Smooth muscle cell (in vitro differentiated cells): ENCODE results near the gene TNRC6C. TPM values are rescaled to one million over a fixed set of nuclear protein-coding genes. Genes with fewer than 3 reads are reported as not detected.

Experiments used
- DNase-seq: peaks from one replicate; lab custom pipeline; 2025; ENCODE audit not compliant: unreplicated experiment; lab: John Stamatoyannopoulos, UW
- H2AFZ ChIP-seq: fragments of 200-600 bp; sonication (generic); 2 replicates; pipeline ENCODE4 v1.6.0; 2016; ENCODE audit warnings: antibody characterized with exemption, low read depth, mild to moderate bottlenecking
- H3F3A ChIP-seq: fragments of 200-600 bp; sonication (generic); 2 replicates; pipeline ENCODE4 v1.6.0; 2017; ENCODE audit warnings: antibody characterized with exemption, low read depth
- H3K27ac ChIP-seq: fragments of 200-600 bp; sonication (generic); 2 replicates; pipeline ENCODE4 v1.5.1; 2016; ENCODE audit warnings: low read depth, mild to moderate bottlenecking
- H3K27me3 ChIP-seq: fragments of 200-600 bp; sonication (generic); 2 replicates; pipeline ENCODE4 v1.6.1; 2016; ENCODE audit warnings: low read depth, mild to moderate bottlenecking
- H3K36me3 ChIP-seq: fragments of 200-600 bp; sonication (generic); 2 replicates; pipeline ENCODE4 v1.5.1; 2016; ENCODE audit warnings: low read depth
- H3K4me1 ChIP-seq: fragments of 200-600 bp; sonication (generic); 2 replicates; pipeline ENCODE4 v1.5.1; 2016; ENCODE audit warnings: low read depth
- H3K4me2 ChIP-seq: fragments of 200-600 bp; sonication (generic); 2 replicates; pipeline ENCODE4 v1.6.0; 2016; ENCODE audit warnings: mild to moderate bottlenecking
- H3K4me3 ChIP-seq: fragments of 200-600 bp; sonication (generic); 2 replicates; pipeline ENCODE4 v1.5.1; 2016; ENCODE audit warnings: mild to moderate bottlenecking
- H3K79me2 ChIP-seq: fragments of 200-600 bp; sonication (generic); 2 replicates; pipeline ENCODE4 v1.6.0; 2016; ENCODE audit warnings: low read depth, mild to moderate bottlenecking
- H3K9ac ChIP-seq: fragments of 200-600 bp; sonication (generic); 2 replicates; pipeline ENCODE4 v1.6.0; 2016; ENCODE audit warnings: low read depth
- H3K9me3 ChIP-seq: fragments of 200-600 bp; sonication (generic); replicated peaks from 2 replicates; pipeline ENCODE4 v1.5.1; 2016; ENCODE audit warnings: low read depth
- H4K20me1 ChIP-seq: fragments of 200-600 bp; sonication (generic); 2 replicates; pipeline ENCODE4 v1.6.0; 2016; ENCODE audit warnings: low read depth
- WGBS: methylation state at CpG from one replicate; pipeline ENCODE4 v1.1.7; 2016; ENCODE audit warnings: low lambda C conversion rate; 5-methylcytosine and 5-hydroxymethylcytosine counted together
- polyA plus RNA-seq: library from polyadenylated mRNA; unstranded; fragments of >200 nt; fragmentation: Nextera tagmentation; extraction: Ambion mirVana; gene quantifications from 2 replicates; pipeline ENCODE4 v1.2.1, GENCODE V29; 2016
- total RNA-seq: library from RNA; depleted of rRNA; stranded (reverse); fragments of >200 nt; gene quantifications from 2 replicates; pipeline ENCODE4 v1.2.3, GENCODE V29; 2014
- TF ChIP-seq, protein P1 (sequence below): fragments of 200-600 bp; sonication (generic); IDR thresholded peaks from 2 replicates; pipeline ENCODE4 v1.5.1; 2017; ENCODE audit warnings: borderline replicate concordance, mild to moderate bottlenecking, antibody characterized with exemption; ENCODE audit not compliant: insufficient read depth, poor library complexity, severe bottlenecking

TNRC6C gene
- total and polyA plus RNA-seq, 2 experiments from 2014 or later, result 2.4 to 3.9 TPM

DNA sequence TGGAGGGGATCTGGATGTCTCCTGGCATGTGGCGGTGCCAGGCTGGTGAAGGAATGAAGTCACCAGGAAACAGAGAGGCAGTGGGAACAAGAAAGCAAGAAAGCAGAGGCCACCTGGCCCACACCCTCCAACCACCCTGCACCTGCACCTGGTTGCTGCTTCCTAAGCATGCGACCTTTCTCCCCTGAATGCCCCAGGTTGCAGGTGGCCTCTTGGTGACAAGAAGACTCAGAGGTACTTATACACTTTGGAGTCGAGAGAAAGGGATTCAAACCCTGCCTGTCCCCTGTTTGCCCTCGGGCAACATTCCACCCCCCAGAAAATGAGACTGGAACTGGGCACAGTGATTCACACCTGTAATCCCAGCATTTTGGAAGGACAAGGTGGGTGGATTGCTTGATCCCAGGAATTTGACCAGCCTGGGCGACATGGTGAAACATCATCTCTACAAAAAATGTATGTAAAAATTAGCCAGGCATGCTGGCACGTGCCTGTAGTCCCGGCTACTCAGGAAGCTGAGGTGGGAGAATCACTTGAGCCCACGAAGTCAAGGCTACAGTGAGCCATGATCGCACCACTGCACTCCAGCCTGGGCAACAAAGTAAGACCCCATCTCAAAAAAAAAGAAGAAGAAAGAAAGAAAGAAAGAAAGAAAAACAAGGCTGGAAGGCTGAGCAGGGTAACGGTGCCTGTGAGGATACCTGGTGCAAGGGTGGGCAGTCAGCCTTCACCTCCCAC lies 34.6 kb upstream of the TNRC6C start:
- Histone ChIP-seq H3K79me2 (no peaks in the 10 kb centered on the region), H3K4me2 (no peak overlapping the region), H3K27me3 (peaks cover 57% of the 10 kb centered on the region), H3K27ac (no peak overlapping the region), H3K4me3 (no peak overlapping the region), H3F3A (peaks cover 5% of the 10 kb centered on the region), H3K4me1 (peaks cover 23% of the 10 kb centered on the region), H3K9me3 (no peaks in the 10 kb centered on the region), H3K9ac (no peak overlapping the region), H4K20me1 (peaks cover 5% of the 10 kb centered on the region), H2AFZ (no peak overlapping the region), H3K36me3 (no peaks in the 10 kb centered on the region)
- TF ChIP-seq, protein P1, sequence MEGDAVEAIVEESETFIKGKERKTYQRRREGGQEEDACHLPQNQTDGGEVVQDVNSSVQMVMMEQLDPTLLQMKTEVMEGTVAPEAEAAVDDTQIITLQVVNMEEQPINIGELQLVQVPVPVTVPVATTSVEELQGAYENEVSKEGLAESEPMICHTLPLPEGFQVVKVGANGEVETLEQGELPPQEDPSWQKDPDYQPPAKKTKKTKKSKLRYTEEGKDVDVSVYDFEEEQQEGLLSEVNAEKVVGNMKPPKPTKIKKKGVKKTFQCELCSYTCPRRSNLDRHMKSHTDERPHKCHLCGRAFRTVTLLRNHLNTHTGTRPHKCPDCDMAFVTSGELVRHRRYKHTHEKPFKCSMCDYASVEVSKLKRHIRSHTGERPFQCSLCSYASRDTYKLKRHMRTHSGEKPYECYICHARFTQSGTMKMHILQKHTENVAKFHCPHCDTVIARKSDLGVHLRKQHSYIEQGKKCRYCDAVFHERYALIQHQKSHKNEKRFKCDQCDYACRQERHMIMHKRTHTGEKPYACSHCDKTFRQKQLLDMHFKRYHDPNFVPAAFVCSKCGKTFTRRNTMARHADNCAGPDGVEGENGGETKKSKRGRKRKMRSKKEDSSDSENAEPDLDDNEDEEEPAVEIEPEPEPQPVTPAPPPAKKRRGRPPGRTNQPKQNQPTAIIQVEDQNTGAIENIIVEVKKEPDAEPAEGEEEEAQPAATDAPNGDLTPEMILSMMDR, result no peak
- 85% methylated on average over 9 of the region's 10 CpGs for WGBS
- DNase-seq, result no peak

DNA sequence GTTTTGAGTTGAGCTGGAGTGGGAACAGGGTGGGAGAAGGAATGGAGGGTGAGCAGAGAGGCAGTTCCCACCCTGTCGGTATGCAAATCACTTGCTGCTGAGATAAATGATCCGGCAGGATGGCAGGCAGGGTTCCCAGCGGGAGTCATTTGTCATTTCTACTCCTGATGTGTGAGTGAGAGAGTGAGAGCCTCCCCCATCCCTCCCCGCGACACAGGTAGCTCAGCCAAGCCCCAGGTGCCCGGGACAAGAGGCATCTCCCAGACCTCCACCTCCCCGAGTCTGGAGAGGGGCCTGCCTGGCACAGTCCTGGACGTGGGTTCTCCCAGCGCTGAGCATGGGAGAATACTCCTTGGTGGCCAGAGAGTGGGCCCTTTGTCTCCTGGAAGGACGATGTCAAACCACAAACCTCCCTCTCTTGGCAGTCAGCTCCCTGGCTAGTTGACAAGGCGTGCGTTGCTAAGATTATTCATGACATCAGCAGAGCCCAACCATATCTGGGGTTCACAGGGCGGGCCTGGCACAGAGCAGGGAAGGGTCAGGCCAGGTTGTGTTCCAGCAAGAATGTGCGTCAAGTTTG lies 33.7 kb upstream of the TNRC6C start:
- TF ChIP-seq, protein P1, result no peak
- Histone ChIP-seq H4K20me1 (peaks cover 5% of the 10 kb centered on the region), H3K4me1 (peaks cover 23% of the 10 kb centered on the region), H3K4me3 (no peak overlapping the region), H3K79me2 (no peaks in the 10 kb centered on the region), H3K9ac (no peak overlapping the region), H3F3A (peaks cover 5% of the 10 kb centered on the region), H3K27me3 (peaks cover 64% of the 10 kb centered on the region), H2AFZ (no peak overlapping the region), H3K9me3 (no peaks in the 10 kb centered on the region), H3K36me3 (no peaks in the 10 kb centered on the region), H3K4me2 (no peak overlapping the region), H3K27ac (no peak overlapping the region)
- no peak for DNase-seq
- WGBS, result 35% methylated on average over 14 of the region's 14 CpGs

DNA sequence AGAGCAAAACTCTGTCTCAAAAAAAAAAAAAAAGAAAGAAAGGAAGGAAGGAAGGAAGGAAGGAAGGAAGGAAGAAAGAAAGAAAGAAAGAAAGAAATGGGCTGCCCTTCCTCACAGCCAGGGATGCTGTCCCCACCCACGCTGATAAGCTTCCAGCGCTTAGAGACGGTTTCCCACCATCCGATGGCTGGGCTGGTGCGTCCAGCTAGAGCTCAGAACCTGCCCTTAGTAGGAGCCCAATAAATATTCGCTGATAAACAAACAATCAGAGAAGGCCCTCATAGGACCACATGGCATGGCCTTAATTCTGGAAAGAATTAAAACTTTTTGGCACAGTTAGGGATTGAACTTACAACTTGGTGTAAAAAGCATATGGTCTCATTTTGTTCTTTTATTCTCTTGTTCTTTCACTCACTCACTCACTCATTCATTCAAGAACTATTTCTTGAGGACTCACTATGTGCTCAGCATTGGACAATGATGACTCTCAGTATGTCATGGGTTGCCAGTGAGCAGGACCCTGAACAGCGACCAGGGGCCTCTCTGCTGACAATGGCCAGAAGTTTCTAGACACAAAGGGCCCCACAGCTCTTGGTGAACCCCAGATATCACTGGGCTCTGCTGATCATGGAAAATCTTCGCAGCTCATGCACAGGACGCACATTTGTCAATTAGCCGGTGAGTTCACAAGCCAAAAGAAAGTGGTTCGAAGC lies 32.5 kb upstream of the TNRC6C start:
- peaks cover 68% of the 10 kb centered on the region for H3K27me3 ChIP-seq
- TF ChIP-seq, protein P1, result no peak
- peaks cover 5% of the 10 kb centered on the region for H4K20me1 ChIP-seq

More for the DNA sequence above, 32.5 kb upstream of the TNRC6C start:
- Histone ChIP-seq H3K27ac (no peak overlapping the region), H3K9me3 (no peaks in the 10 kb centered on the region), H3F3A (peaks cover 5% of the 10 kb centered on the region), H3K9ac (no peak overlapping the region), H3K4me1 (peaks cover 23% of the 10 kb centered on the region), H2AFZ (no peak overlapping the region), H3K4me2 (no peak overlapping the region), H3K36me3 (no peaks in the 10 kb centered on the region), H3K4me3 (no peak overlapping the region), H3K79me2 (no peaks in the 10 kb centered on the region)
- DNase-seq, result no peak
- 94% methylated on average over 11 of the region's 11 CpGs for WGBS
